ENCODE data around the gene PARK7.

DNA sequence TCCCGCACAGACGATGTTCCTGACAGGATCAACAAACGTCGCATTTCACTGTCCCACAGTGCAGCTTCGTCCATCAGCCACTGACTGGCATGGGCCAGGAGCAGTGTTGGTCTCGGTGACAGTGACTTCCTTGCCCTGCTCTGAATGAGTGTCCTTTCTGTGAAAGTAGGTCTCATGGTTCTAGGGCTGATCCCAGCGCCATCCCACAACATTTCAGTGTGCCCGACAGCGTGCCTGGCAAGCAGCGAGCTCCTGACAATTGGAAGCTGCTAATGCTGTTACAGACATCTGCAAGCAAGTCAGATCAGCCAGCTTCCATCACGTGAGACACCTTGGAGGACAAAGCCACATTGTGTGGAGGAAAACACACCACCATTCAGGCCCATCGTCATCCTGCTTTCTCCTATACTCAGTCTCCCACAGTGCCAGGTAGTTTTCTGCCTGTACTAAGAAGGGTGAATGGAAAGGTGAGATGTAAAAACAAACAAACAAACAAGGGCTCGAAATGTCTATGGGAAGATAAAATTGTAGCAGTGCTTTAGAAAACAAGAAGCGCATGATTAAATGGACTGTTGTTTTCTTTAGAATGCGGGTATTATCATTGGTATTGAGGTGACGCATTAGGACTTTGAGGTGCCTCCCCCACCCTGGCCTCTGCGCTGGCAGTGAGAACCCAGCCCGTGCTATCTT lies 42.7 kb downstream of the PARK7 start:
- TF ChIP-seq, protein P1, sequence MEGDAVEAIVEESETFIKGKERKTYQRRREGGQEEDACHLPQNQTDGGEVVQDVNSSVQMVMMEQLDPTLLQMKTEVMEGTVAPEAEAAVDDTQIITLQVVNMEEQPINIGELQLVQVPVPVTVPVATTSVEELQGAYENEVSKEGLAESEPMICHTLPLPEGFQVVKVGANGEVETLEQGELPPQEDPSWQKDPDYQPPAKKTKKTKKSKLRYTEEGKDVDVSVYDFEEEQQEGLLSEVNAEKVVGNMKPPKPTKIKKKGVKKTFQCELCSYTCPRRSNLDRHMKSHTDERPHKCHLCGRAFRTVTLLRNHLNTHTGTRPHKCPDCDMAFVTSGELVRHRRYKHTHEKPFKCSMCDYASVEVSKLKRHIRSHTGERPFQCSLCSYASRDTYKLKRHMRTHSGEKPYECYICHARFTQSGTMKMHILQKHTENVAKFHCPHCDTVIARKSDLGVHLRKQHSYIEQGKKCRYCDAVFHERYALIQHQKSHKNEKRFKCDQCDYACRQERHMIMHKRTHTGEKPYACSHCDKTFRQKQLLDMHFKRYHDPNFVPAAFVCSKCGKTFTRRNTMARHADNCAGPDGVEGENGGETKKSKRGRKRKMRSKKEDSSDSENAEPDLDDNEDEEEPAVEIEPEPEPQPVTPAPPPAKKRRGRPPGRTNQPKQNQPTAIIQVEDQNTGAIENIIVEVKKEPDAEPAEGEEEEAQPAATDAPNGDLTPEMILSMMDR (IDR thresholded peaks at IDR 0.05): no peak
- TF ChIP-seq POLR2A (IDR thresholded peaks at IDR 0.05): no peak

All from Peyer's patch (tissue), 4 donors.